ENCODE data around the gene MYO1F.

DNA sequence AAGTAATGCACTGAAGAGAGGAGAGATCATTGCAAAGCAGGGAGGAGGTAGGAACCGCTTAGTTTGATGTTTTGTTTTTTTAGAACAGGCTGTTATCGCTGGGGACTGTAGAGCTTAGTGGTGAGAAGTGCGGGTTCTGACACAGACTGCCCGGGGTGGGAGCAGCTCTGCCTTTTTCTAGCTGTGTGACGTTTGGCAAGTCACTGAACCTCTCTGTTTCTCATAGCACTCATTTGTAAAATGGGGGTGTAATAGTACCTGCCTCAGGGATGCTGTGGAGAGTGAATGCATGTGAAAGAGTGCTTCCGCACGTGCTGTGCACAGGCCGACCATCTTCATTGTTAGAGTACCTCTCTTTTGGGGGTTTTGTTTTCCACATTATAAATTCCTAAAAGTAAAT, 94.1 kb downstream of the MYO1F start:
- TF ChIP-seq, protein P1, sequence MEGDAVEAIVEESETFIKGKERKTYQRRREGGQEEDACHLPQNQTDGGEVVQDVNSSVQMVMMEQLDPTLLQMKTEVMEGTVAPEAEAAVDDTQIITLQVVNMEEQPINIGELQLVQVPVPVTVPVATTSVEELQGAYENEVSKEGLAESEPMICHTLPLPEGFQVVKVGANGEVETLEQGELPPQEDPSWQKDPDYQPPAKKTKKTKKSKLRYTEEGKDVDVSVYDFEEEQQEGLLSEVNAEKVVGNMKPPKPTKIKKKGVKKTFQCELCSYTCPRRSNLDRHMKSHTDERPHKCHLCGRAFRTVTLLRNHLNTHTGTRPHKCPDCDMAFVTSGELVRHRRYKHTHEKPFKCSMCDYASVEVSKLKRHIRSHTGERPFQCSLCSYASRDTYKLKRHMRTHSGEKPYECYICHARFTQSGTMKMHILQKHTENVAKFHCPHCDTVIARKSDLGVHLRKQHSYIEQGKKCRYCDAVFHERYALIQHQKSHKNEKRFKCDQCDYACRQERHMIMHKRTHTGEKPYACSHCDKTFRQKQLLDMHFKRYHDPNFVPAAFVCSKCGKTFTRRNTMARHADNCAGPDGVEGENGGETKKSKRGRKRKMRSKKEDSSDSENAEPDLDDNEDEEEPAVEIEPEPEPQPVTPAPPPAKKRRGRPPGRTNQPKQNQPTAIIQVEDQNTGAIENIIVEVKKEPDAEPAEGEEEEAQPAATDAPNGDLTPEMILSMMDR (IDR thresholded peaks at IDR 0.05; ENCODE audit: insufficient read depth, low read length), result no peak
- TF ChIP-seq GABPA (IDR thresholded peaks at IDR 0.05; ENCODE audit: low read depth), result no peak
- TF ChIP-seq SPI1 (IDR thresholded peaks at IDR 0.05; ENCODE audit: borderline replicate concordance, low read depth), result no peak
- no peak for TF ChIP-seq POLR2AphosphoS5 (IDR thresholded peaks at IDR 0.05; ENCODE audit: low read depth)
